Fibroblast of villous mesenchyme (primary cell): ENCODE data around the gene CYP4V2. TPM values are rescaled to one million over a fixed set of nuclear protein-coding genes. Genes with fewer than 3 reads are reported as not detected.
A peak's percentile ranks its signal among the peaks of the same experiment; 100 is the strongest.
"Not testable (repeated sequence)": the region's sequence is repeated elsewhere in the genome, so short reads cannot be mapped to it uniquely, and the experiment has no call there.

ENCODE experiments used
- DNase-seq: peaks from one replicate; pipeline ENCODE4 v3.0.0-alpha.2; 2010; ENCODE audit warnings: low read depth
- H3K4me3 ChIP-seq: 2 replicates; pipeline ENCODE4 v1.5.1; 2011; ENCODE audit warnings: low read depth, mild to moderate bottlenecking, low read length
- CTCF ChIP-seq: IDR thresholded peaks from 2 replicates; pipeline ENCODE4 v1.5.1; 2012; ENCODE audit warnings: low read depth, mild to moderate bottlenecking, low read length; ENCODE audit not compliant: insufficient read depth
- total RNA-seq: library from RNA; depleted of rRNA; stranded (reverse); fragments of >200 nt; gene quantifications from 2 replicates; pipeline ENCODE4 v1.2.3, GENCODE V29; 2012

Gene CYP4V2
- total RNA-seq, 1 donor, result 15.1 TPM

GRCh38 chr4:186241616-186242015, 50.2 kb downstream of the CYP4V2 start:
- no peak for DNase-seq
- no peak for TF ChIP-seq CTCF
- H3K4me3 ChIP-seq, result no peak overlapping the region

- not testable (repeated sequence) for H3K4me3 ChIP-seq
Measured at GRCh38 chr4:186242031-186242430, 50.7 kb downstream of the CYP4V2 start.

GRCh38 chr4:186243331-186243730, 52.0 kb downstream of the CYP4V2 start:
- TF ChIP-seq CTCF, result no peak
- H3K4me3 ChIP-seq, result no peak overlapping the region
- no peak for DNase-seq

More at GRCh38 chr4:186242031-186242430, 50.7 kb downstream of the CYP4V2 start:
- not testable (repeated sequence) for DNase-seq

- no peak for DNase-seq
- no peak overlapping the region for H3K4me3 ChIP-seq
- no peak for TF ChIP-seq CTCF
Measured at GRCh38 chr4:186244835-186245234, 53.5 kb downstream of the CYP4V2 start.

GRCh38 chr4:186247062-186247752, 55.8 kb downstream of the CYP4V2 start:
- DNase-seq, result not testable (repeated sequence)

GRCh38 chr4:186248643-186249042, 57.3 kb downstream of the CYP4V2 start:
- no peak overlapping the region for H3K4me3 ChIP-seq
- TF ChIP-seq CTCF, result no peak
- no peak for DNase-seq

More at GRCh38 chr4:186247062-186247752, 55.8 kb downstream of the CYP4V2 start:
- not testable (repeated sequence) for H3K4me3 ChIP-seq

GRCh38 chr4:186249785-186250754, 58.7 kb downstream of the CYP4V2 start:
- no peak for TF ChIP-seq CTCF
- DNase-seq, result peak; percentile 23

More at GRCh38 chr4:186249785-186250754, 58.7 kb downstream of the CYP4V2 start:
- no peak overlapping the region for H3K4me3 ChIP-seq
